ENCODE data around the gene PRMT9. TPM values are rescaled to one million over a fixed set of nuclear protein-coding genes. Genes with fewer than 3 reads are reported as not detected.

PRMT9 gene
- polyA plus RNA-seq, 1 donor (not counting 4 experiments of a cell fraction or from before 2014, with no cell fraction given) = 10.4 TPM

DNA sequence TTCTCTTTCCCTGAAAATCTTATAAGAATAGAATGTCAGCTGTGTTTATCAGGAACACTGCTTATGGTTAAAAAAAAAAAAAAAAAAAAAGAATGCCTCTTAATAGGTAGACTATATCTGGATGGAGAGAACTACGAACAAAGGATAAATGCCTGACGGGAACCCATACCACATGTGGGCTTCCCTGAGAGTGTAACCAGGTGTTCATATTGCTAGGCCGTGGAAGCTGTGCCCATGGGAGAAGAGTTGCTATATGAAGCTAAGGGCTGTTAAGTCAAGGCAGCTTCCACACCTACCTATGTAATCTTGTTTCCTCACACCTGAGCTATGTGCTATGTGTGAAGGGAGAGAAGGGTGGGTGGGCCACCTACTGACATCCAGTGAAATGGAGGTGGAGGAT, 39.5 kb downstream of the PRMT9 start:
- no peak for FAIRE-seq
- Histone ChIP-seq H4K20me1 (ENCODE audit: control insufficient read depth, extremely low read depth, insufficient read depth, low read length) (no peaks in the 10 kb centered on the region), H3K4me2 (ENCODE audit: control insufficient read depth, extremely low read depth, insufficient read depth, low read depth, low read length) (no peak overlapping the region), H3K9me3 (ENCODE audit: control insufficient read depth, low read depth, low read length) (no peaks in the 10 kb centered on the region), H3K4me1 (ENCODE audit: control insufficient read depth, extremely low read depth, insufficient read depth, low read length) (peaks cover 3% of the 10 kb centered on the region), H3K27ac (ENCODE audit: control insufficient read depth, insufficient read depth, low read length) (no peak overlapping the region), H2AFZ (ENCODE audit: control insufficient read depth, low read length) (no peak overlapping the region), H3K36me3 (ENCODE audit: control insufficient read depth in 2 of 2, extremely low read depth in 1 of 2, insufficient read depth in 2 of 2, low read length in 2 of 2) (peaks cover 0 to 4% of the 10 kb centered on the region in 2 experiments), H3K27me3 (ENCODE audit: control insufficient read depth, extremely low read depth, insufficient read depth, low read length) (no peaks in the 10 kb centered on the region), H3K79me2 (ENCODE audit: control insufficient read depth, insufficient read depth, low read length) (peaks cover 4% of the 10 kb centered on the region), H3K4me3 (ENCODE audit: control insufficient read depth in 2 of 3, extremely low read depth in 1 of 3, insufficient read depth in 2 of 3, low read depth in 1 of 3, low read length in 3 of 3) (no peak overlapping the region), H3K9ac (ENCODE audit: control insufficient read depth, extremely low read depth, insufficient read depth, low read length) (no peak overlapping the region), H3K9me1 (ENCODE audit: control insufficient read depth, extremely low read depth, insufficient read depth, low read length) (no peaks in the 10 kb centered on the region)
- TF ChIP-seq EZH2 (IDR thresholded peaks at IDR 0.05; ENCODE audit: low read length) = no peak
- TF ChIP-seq, protein P1, sequence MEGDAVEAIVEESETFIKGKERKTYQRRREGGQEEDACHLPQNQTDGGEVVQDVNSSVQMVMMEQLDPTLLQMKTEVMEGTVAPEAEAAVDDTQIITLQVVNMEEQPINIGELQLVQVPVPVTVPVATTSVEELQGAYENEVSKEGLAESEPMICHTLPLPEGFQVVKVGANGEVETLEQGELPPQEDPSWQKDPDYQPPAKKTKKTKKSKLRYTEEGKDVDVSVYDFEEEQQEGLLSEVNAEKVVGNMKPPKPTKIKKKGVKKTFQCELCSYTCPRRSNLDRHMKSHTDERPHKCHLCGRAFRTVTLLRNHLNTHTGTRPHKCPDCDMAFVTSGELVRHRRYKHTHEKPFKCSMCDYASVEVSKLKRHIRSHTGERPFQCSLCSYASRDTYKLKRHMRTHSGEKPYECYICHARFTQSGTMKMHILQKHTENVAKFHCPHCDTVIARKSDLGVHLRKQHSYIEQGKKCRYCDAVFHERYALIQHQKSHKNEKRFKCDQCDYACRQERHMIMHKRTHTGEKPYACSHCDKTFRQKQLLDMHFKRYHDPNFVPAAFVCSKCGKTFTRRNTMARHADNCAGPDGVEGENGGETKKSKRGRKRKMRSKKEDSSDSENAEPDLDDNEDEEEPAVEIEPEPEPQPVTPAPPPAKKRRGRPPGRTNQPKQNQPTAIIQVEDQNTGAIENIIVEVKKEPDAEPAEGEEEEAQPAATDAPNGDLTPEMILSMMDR (optimal IDR thresholded peaks at IDR 0.05 in 1 of 3, IDR thresholded peaks at IDR 0.05 in 1 of 3, conservative IDR thresholded peaks at IDR 0.05 in 1 of 3; ENCODE audit: extremely low read depth in 1 of 3, insufficient read depth in 2 of 3, low read length in 3 of 3) = no peak
- no peak for DNase-seq (ENCODE audit: low read depth, low spot score)
- dilution Hi-C loops (cut with MboI; ENCODE audit: extremely low pct_ligation_motif_present, low sequenced_read_pairs) = no loop called here

DNA sequence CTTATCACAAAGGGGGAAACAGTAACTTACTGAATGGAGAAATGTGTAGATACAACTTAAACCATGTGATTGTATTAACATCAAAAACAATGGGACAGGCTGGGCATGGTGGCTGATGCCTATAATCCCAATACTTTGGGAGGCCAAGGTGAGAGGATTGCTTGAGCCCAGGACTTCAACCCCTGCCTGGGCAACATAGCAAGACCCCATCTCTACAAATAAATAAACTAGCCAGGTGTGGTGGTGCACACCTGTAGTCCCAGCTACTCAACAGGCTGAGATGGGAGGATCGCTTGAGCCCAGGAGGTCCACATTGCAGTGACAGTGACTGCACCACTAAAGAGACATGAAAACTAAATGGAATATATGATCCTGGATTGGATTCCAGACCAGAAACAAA, 40.3 kb downstream of the PRMT9 start:
- H3K9me1 ChIP-seq (ENCODE audit: control insufficient read depth, extremely low read depth, insufficient read depth, low read length) = no peaks in the 10 kb centered on the region
- no peak overlapping the region for H2AFZ ChIP-seq (ENCODE audit: control insufficient read depth, low read length)
- FAIRE-seq = no peak
- no peak for DNase-seq (ENCODE audit: low read depth, low spot score)
- H3K4me2 ChIP-seq (ENCODE audit: control insufficient read depth, extremely low read depth, insufficient read depth, low read depth, low read length) = no peak overlapping the region
- no peak overlapping the region for H3K4me3 ChIP-seq (ENCODE audit: control insufficient read depth in 2 of 3, extremely low read depth in 1 of 3, insufficient read depth in 2 of 3, low read depth in 1 of 3, low read length in 3 of 3)
- no peak overlapping the region for H3K27ac ChIP-seq (ENCODE audit: control insufficient read depth, insufficient read depth, low read length)
- no peak overlapping the region for H3K9ac ChIP-seq (ENCODE audit: control insufficient read depth, extremely low read depth, insufficient read depth, low read length)
- peaks cover 3% of the 10 kb centered on the region for H3K4me1 ChIP-seq (ENCODE audit: control insufficient read depth, extremely low read depth, insufficient read depth, low read length)
- H3K9me3 ChIP-seq (ENCODE audit: control insufficient read depth, low read depth, low read length) = no peaks in the 10 kb centered on the region
- no peak for TF ChIP-seq EZH2 (IDR thresholded peaks at IDR 0.05; ENCODE audit: low read length)
- TF ChIP-seq, protein P1 (optimal IDR thresholded peaks at IDR 0.05 in 1 of 3, IDR thresholded peaks at IDR 0.05 in 1 of 3, conservative IDR thresholded peaks at IDR 0.05 in 1 of 3; ENCODE audit: extremely low read depth in 1 of 3, insufficient read depth in 2 of 3, low read length in 3 of 3) = no peak
- dilution Hi-C loops (cut with MboI; ENCODE audit: extremely low pct_ligation_motif_present, low sequenced_read_pairs) = no loop called here
- H4K20me1 ChIP-seq (ENCODE audit: control insufficient read depth, extremely low read depth, insufficient read depth, low read length) = no peaks in the 10 kb centered on the region
- H3K79me2 ChIP-seq (ENCODE audit: control insufficient read depth, insufficient read depth, low read length) = peaks cover 4% of the 10 kb centered on the region
- H3K27me3 ChIP-seq (ENCODE audit: control insufficient read depth, extremely low read depth, insufficient read depth, low read length) = no peaks in the 10 kb centered on the region
- peaks cover 0 to 4% of the 10 kb centered on the region in 2 experiments for H3K36me3 ChIP-seq (ENCODE audit: control insufficient read depth in 2 of 2, extremely low read depth in 1 of 2, insufficient read depth in 2 of 2, low read length in 2 of 2)

Data from keratinocyte (primary cell).